Measurements from ENCODE around the gene C1orf167. TPM values are rescaled to one million over a fixed set of nuclear protein-coding genes. Genes with fewer than 3 reads are reported as not detected.

C1orf167 gene
- total and polyA plus RNA-seq, 10 of the 15 experiments (the other 5 are each of a cell fraction or from before 2014, with no cell fraction given) = 0.17 to 0.31 TPM; not detected in 8

DNA sequence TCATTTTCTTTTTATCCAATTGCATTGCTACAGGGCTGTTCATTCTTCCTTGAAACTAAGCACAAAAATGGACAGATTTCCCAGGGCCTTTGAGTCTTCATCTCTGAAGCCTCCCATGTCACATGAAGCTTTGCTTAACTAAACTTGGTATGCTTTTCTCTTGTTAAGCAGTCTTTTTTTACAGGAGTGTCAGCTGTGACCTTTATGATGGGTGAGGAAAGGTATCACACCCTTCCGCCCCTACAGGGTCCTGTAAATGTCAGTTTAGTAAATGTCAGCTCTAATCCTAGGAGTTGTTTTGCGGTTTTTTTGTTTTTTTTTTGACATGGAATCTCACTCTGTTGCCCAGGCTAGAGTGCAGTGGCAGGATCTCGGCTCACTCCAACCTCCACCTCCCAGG, 28.7 kb upstream of the C1orf167 start:
- ChIA-PET POLR2A (no interaction called here), RAD21 (ENCODE audit: unreplicated experiment) (no interaction called here), CTCF (interaction anchor here (0.7 to 0.9 kb wide), 2 partner anchors 11 to 229 kb away, joined by 4 read pairs; no protein-coding TSS in a partner anchor), SMC1A (ENCODE audit: uncharacterized antibody, unreplicated experiment) (no interaction called here)
- no peaks in the 10 kb centered on the region for H3K79me2 ChIP-seq (ENCODE audit: control insufficient read depth, insufficient read depth, low read length)
- no peak overlapping the region for H3K4me3 ChIP-seq
- H3K27ac ChIP-seq (ENCODE audit: control insufficient read depth, insufficient read depth) = no peak overlapping the region
- no peaks in the 10 kb centered on the region for H3K9me3 ChIP-seq (replicated peaks; ENCODE audit: control insufficient read depth, insufficient read depth, low read length)
- no peaks in the 10 kb centered on the region for H4K20me1 ChIP-seq (ENCODE audit: control insufficient read depth, insufficient read depth)
- ATAC-seq (no peak), FAIRE-seq (no peak), DNase-seq (ENCODE audit: low read depth, low spot score) (no peak)
- no peak overlapping the region for H3K4me2 ChIP-seq (ENCODE audit: control insufficient read depth, insufficient read depth)
- no peaks in the 10 kb centered on the region for H3K36me3 ChIP-seq (ENCODE audit: control insufficient read depth in 2 of 2, insufficient read depth in 2 of 2, low read length in 1 of 2)
- in situ Hi-C loops (cut with MboI) (no loop called here), intact Hi-C loops (cut with micrococcal nuclease; ENCODE audit: unreplicated experiment) (no loop called here)
- H3K4me1 ChIP-seq (ENCODE audit: control insufficient read depth, insufficient read depth, low read length) = peaks cover 14% of the 10 kb centered on the region
- H3K9ac ChIP-seq (ENCODE audit: control insufficient read depth, insufficient read depth, low read length) = no peak overlapping the region
- no TSS peak for BruUV-seq (replicated peaks)
- H3K27me3 ChIP-seq (replicated peaks in 1 of 2; ENCODE audit: control insufficient read depth in 2 of 2, insufficient read depth in 2 of 2, low read length in 1 of 2) = no peaks in the 10 kb centered on the region
- TF ChIP-seq BRCA1 (IDR thresholded peaks at IDR 0.05; ENCODE audit: low read depth, low read length) (no peak), TCF7 (IDR thresholded peaks at IDR 0.05; ENCODE audit: borderline replicate concordance) (no peak), SREBF2 (IDR thresholded peaks at IDR 0.05; ENCODE audit: low read length) (no peak), MEF2B (IDR thresholded peaks at IDR 0.05; ENCODE audit: partially characterized antibody, poor library complexity, severe bottlenecking) (no peak), NRF1 (conservative IDR thresholded peaks at IDR 0.05; ENCODE audit: low read depth, low read length) (no peak), ESRRA (IDR thresholded peaks at IDR 0.05; ENCODE audit: low read length) (no peak), DPF2 (IDR thresholded peaks at IDR 0.05) (no peak)
- TF ChIP-seq, protein P1, sequence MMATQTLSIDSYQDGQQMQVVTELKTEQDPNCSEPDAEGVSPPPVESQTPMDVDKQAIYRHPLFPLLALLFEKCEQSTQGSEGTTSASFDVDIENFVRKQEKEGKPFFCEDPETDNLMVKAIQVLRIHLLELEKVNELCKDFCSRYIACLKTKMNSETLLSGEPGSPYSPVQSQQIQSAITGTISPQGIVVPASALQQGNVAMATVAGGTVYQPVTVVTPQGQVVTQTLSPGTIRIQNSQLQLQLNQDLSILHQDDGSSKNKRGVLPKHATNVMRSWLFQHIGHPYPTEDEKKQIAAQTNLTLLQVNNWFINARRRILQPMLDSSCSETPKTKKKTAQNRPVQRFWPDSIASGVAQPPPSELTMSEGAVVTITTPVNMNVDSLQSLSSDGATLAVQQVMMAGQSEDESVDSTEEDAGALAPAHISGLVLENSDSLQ (IDR thresholded peaks at IDR 0.05) = no peak
- no peak overlapping the region for H2AFZ ChIP-seq (ENCODE audit: control insufficient read depth, low read depth, low read length)
- WGBS (ENCODE audit: insufficient coverage, insufficient replicate concordance, low lambda C conversion rate, missing lambda C conversion rate) = 70% methylated on average over 3 of the region's 3 CpGs
